ENCODE results near the gene INPP5E. TPM values are rescaled to one million over a fixed set of nuclear protein-coding genes. Genes with fewer than 3 reads are reported as not detected.

Gene INPP5E
- total RNA-seq, 4 donors from 2014 or later, result 6.7 to 19.8 (median 19.2) TPM

GRCh38 chr9:136383436-136383835 lies 56.2 kb downstream of the INPP5E start:
- H3K27ac ChIP-seq, result no peak overlapping the region
- peaks cover 0 to 90% (median 0%) of the 10 kb centered on the region in 3 donors for H3K36me3 ChIP-seq

GRCh38 chr9:136381966-136382513 lies 57.6 kb downstream of the INPP5E start:
- H3K9me3 ChIP-seq, result no peaks in the 10 kb centered on the region
- TF ChIP-seq, protein P1, sequence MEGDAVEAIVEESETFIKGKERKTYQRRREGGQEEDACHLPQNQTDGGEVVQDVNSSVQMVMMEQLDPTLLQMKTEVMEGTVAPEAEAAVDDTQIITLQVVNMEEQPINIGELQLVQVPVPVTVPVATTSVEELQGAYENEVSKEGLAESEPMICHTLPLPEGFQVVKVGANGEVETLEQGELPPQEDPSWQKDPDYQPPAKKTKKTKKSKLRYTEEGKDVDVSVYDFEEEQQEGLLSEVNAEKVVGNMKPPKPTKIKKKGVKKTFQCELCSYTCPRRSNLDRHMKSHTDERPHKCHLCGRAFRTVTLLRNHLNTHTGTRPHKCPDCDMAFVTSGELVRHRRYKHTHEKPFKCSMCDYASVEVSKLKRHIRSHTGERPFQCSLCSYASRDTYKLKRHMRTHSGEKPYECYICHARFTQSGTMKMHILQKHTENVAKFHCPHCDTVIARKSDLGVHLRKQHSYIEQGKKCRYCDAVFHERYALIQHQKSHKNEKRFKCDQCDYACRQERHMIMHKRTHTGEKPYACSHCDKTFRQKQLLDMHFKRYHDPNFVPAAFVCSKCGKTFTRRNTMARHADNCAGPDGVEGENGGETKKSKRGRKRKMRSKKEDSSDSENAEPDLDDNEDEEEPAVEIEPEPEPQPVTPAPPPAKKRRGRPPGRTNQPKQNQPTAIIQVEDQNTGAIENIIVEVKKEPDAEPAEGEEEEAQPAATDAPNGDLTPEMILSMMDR (IDR thresholded peaks at IDR 0.05), result no peak
- no peak for TF ChIP-seq POLR2A (IDR thresholded peaks at IDR 0.05)
- H3K4me3 ChIP-seq, result no peak overlapping the region
- H3K27me3 ChIP-seq, result no peaks in the 10 kb centered on the region
- H3K36me3 ChIP-seq, result peaks cover 0 to 82% (median 0%) of the 10 kb centered on the region in 3 donors
- no peaks in the 10 kb centered on the region for H3K4me1 ChIP-seq
- no peak overlapping the region for H3K27ac ChIP-seq
- no peak for DNase-seq

More at GRCh38 chr9:136383436-136383835, 56.2 kb downstream of the INPP5E start:
- Histone ChIP-seq H3K27me3 (no peaks in the 10 kb centered on the region), H3K4me1 (no peaks in the 10 kb centered on the region), H3K9me3 (no peaks in the 10 kb centered on the region), H3K4me3 (no peak overlapping the region)
- no peak for DNase-seq
- TF ChIP-seq POLR2A (IDR thresholded peaks at IDR 0.05), result no peak
- TF ChIP-seq, protein P1 (IDR thresholded peaks at IDR 0.05), result no peak

DNA sequence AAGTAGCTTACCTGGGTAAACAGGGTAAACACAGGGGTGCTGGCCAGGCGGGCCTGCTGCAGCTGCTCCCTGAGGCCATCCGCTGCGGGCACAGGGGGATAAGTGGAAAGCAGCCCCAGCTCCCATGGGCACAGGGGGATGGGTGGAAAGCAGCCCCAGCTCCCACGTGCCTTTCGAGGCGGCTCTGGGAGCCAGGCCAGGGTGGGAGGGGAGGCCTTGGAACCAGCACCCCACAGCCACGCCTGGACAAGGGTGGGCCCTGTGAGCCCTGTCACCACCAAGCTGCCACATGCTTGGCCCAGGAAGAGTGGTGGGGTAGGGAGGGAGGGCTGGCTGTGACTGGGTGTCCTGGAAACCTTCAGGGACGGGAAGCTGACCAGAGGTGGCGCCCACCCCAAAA lies 58.3 kb downstream of the INPP5E start:
- Histone ChIP-seq H3K9me3 (no peaks in the 10 kb centered on the region), H3K27me3 (no peaks in the 10 kb centered on the region), H3K27ac (no peak overlapping the region), H3K36me3 (peaks cover 0 to 74% (median 0%) of the 10 kb centered on the region in 3 donors), H3K4me3 (no peak overlapping the region), H3K4me1 (no peaks in the 10 kb centered on the region)
- TF ChIP-seq, protein P1 (IDR thresholded peaks at IDR 0.05), result no peak
- TF ChIP-seq POLR2A (IDR thresholded peaks at IDR 0.05), result no peak
- no peak for DNase-seq

DNA sequence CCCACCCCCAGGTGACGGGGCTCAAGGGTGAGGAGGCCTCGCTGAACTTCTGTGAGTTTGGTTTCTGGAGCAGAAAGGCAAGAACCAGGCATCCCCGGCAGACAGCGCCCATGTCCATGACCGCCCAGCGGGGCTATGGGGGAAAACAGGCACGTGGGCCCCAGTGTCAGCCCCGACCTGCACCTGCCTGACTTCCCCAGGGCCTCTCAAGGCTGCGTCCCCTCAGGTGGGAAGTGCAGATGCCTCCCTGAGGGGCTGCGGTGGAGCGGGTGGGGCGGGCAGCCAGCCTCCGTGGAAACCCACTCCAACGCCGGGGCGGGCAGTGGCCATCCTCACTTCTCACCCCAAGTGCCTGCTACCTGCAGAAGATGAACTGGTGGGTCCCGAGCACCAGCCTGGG lies 59.3 kb downstream of the INPP5E start:
- DNase-seq, result no peak
- TF ChIP-seq POLR2A (IDR thresholded peaks at IDR 0.05), result no peak
- TF ChIP-seq, protein P1 (IDR thresholded peaks at IDR 0.05), result no peak
- no peak overlapping the region for H3K4me3 ChIP-seq
- H3K27ac ChIP-seq, result no peak overlapping the region
- no peaks in the 10 kb centered on the region for H3K9me3 ChIP-seq
- no peaks in the 10 kb centered on the region for H3K4me1 ChIP-seq
- peaks cover 0 to 72% (median 0%) of the 10 kb centered on the region in 3 donors for H3K36me3 ChIP-seq
- H3K27me3 ChIP-seq, result no peaks in the 10 kb centered on the region

DNA sequence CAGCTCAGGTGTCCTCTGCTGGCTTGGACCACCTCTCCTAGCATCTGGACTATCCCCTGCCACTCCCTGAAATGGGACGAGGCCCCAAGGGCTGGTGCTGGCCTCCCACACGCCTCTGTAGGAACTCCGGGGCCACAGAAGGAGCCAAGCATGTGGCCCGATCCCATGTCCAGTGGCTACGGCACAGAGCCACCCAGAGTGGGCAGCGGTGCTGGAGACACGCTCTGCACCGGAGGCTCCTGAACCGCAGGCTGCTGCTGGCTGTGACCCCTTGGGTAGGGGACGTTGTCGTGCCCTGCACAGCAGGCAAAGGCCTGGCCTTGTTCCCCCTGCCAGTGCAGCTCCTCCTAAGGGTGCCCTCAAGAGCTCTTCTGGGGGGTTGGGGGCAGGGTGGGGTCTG lies 59.8 kb downstream of the INPP5E start:
- H3K36me3 ChIP-seq, result peaks cover 0 to 67% (median 0%) of the 10 kb centered on the region in 3 donors
- H3K4me3 ChIP-seq, result no peak overlapping the region
- H3K27me3 ChIP-seq, result no peaks in the 10 kb centered on the region
- H3K4me1 ChIP-seq, result no peaks in the 10 kb centered on the region
- DNase-seq, result no peak
- no peaks in the 10 kb centered on the region for H3K9me3 ChIP-seq
- TF ChIP-seq, protein P1 (IDR thresholded peaks at IDR 0.05), result no peak
- no peak for TF ChIP-seq POLR2A (IDR thresholded peaks at IDR 0.05)
- H3K27ac ChIP-seq, result no peak overlapping the region
